ENCODE results near the gene PTPRA.
"Not testable (repeated sequence)": the region's sequence is repeated elsewhere in the genome, so short reads cannot be mapped to it uniquely, and the experiment has no call there.

The PTPRA gene

GRCh38 chr20:2873010-2873746 lies at the start of gene PTPRA:
PTPRA (plus strand) TSS chr20:2873481; CDS start chr20:2964278, 90,797 bp downstream.
- DNase-seq (ENCODE audit: low spot score) = peak; percentile 93

GRCh38 chr20:2825761-2826160 lies 47.5 kb upstream of the PTPRA start:
- DNase-seq (ENCODE audit: low spot score) = no peak

GRCh38 chr20:2826655-2827054 lies 46.6 kb upstream of the PTPRA start:
- DNase-seq (ENCODE audit: low spot score) = no peak

GRCh38 chr20:2829376-2829775 lies 43.9 kb upstream of the PTPRA start:
- DNase-seq (ENCODE audit: low spot score) = no peak

GRCh38 chr20:2831206-2831605 lies 42.1 kb upstream of the PTPRA start:
- not testable (repeated sequence) for DNase-seq (ENCODE audit: low spot score)

- no peak for DNase-seq (ENCODE audit: low spot score)
Observed at GRCh38 chr20:2833761-2834160, 39.5 kb upstream of the PTPRA start.

GRCh38 chr20:2834401-2835110 lies 38.7 kb upstream of the PTPRA start:
- no peak for DNase-seq (ENCODE audit: low spot score)

GRCh38 chr20:2835331-2835796 lies 37.9 kb upstream of the PTPRA start:
- DNase-seq (ENCODE audit: low spot score) = no peak

GRCh38 chr20:2836035-2836434 lies 37.2 kb upstream of the PTPRA start:
- DNase-seq (ENCODE audit: low spot score) = no peak

- DNase-seq (ENCODE audit: low spot score) = no peak
Observed at GRCh38 chr20:2837221-2837960, 35.9 kb upstream of the PTPRA start.

GRCh38 chr20:2838170-2838797 lies 35.0 kb upstream of the PTPRA start:
- no peak for DNase-seq (ENCODE audit: low spot score)

- no peak for DNase-seq (ENCODE audit: low spot score)
Observed at GRCh38 chr20:2838847-2839671, 34.2 kb upstream of the PTPRA start.

- no peak for DNase-seq (ENCODE audit: low spot score)
Observed at GRCh38 chr20:2839732-2840137, 33.5 kb upstream of the PTPRA start.

GRCh38 chr20:2840138-2840966 lies 32.9 kb upstream of the PTPRA start, which contains the start of the genes PCED1A and VPS16:
PCED1A (minus strand) TSS chr20:2840655; CDS start chr20:2839912, 743 bp downstream.
VPS16 (plus strand) TSS chr20:2840745; CDS start chr20:2840775, 30 bp downstream.
- DNase-seq (ENCODE audit: low spot score) = peak; percentile 83

- no peak for DNase-seq (ENCODE audit: low spot score)
Observed at GRCh38 chr20:2840967-2841531, 32.2 kb upstream of the PTPRA start.

GRCh38 chr20:2845607-2846006 lies 27.7 kb upstream of the PTPRA start:
- DNase-seq (ENCODE audit: low spot score) = no peak

- no peak for DNase-seq (ENCODE audit: low spot score)
Observed at GRCh38 chr20:2846698-2847097, 26.6 kb upstream of the PTPRA start.

GRCh38 chr20:2847802-2848201 lies 25.5 kb upstream of the PTPRA start:
- no peak for DNase-seq (ENCODE audit: low spot score)

- no peak for DNase-seq (ENCODE audit: low spot score)
Observed at GRCh38 chr20:2849529-2849928, 23.8 kb upstream of the PTPRA start.

GRCh38 chr20:2851086-2851485 lies 22.2 kb upstream of the PTPRA start:
- no peak for DNase-seq (ENCODE audit: low spot score)
